GM06990 (cell line): ENCODE measurements around the gene RBPMS2.

Experiments used
- DNase-seq: peaks from one replicate; pipeline ENCODE4 v3.0.0-alpha.2; 2011; ENCODE audit not compliant: insufficient read length; ENCODE audit errors: extremely low read depth
- H3K27me3 ChIP-seq: replicated peaks from 2 replicates; pipeline ENCODE4 v1.6.0; 2011; ENCODE audit warnings: low read length; ENCODE audit not compliant: control insufficient read depth, insufficient read depth
- H3K36me3 ChIP-seq: 2 replicates; pipeline ENCODE4 v1.5.1; 2011; ENCODE audit warnings: low read length; ENCODE audit not compliant: control insufficient read depth, insufficient read depth
- H3K4me3 ChIP-seq: replicated peaks from 2 replicates; pipeline ENCODE4 v1.5.1; 2011; ENCODE audit warnings: low read depth, mild to moderate bottlenecking, control low read depth, low read length
- TF ChIP-seq, protein P1 (sequence below): IDR thresholded peaks from 2 replicates; pipeline ENCODE4 v1.5.1; 2011; ENCODE audit warnings: low read length, control low read depth, mild to moderate bottlenecking, inconsistent platforms; ENCODE audit not compliant: insufficient read depth, poor library complexity, severe bottlenecking

RBPMS2 gene

DNA sequence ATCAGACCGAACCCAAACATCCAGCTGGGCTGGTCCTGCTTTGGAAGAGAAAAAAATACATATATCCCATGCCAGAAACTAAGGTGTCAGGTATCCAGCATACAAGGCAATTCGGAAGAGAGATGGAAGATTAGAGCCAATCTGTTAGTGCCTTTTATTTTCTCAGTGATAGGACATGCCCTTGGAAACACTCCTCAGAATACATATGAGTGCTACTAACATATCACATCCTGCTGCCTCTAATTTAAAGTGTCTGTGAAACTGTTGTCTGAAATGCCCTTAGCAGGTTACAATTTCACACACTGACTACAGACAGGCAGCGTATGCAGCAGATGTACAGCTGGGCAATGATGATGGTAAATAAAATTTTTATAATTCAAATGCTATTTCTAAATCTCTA, 78.9 kb downstream of the RBPMS2 start:
- Histone ChIP-seq H3K4me3 (no peak overlapping the region), H3K36me3 (peaks cover 11% of the 10 kb centered on the region), H3K27me3 (no peaks in the 10 kb centered on the region)
- no peak for DNase-seq
- TF ChIP-seq, protein P1, sequence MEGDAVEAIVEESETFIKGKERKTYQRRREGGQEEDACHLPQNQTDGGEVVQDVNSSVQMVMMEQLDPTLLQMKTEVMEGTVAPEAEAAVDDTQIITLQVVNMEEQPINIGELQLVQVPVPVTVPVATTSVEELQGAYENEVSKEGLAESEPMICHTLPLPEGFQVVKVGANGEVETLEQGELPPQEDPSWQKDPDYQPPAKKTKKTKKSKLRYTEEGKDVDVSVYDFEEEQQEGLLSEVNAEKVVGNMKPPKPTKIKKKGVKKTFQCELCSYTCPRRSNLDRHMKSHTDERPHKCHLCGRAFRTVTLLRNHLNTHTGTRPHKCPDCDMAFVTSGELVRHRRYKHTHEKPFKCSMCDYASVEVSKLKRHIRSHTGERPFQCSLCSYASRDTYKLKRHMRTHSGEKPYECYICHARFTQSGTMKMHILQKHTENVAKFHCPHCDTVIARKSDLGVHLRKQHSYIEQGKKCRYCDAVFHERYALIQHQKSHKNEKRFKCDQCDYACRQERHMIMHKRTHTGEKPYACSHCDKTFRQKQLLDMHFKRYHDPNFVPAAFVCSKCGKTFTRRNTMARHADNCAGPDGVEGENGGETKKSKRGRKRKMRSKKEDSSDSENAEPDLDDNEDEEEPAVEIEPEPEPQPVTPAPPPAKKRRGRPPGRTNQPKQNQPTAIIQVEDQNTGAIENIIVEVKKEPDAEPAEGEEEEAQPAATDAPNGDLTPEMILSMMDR: no peak

DNA sequence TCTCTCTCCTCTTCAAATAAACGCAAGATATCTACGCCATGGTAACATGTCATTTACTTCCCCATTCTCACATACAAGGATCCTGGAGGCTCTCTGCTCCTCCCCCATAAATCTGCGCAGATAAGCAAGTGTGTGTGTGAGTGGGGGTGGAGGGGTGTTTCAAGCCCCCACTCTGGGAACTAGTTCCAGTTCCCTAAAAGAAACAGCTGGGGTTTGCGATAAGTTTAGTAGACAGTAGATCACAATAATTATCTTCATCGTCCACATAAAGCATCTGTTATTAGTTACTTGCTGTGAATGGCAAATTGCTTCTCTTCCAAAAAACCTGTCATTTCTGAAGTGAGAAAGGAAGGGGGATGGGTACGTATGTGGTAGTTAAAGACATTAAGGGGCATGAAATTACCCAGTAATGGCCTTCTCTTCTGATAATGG, 79.8 kb downstream of the RBPMS2 start:
- Histone ChIP-seq H3K27me3 (no peaks in the 10 kb centered on the region), H3K36me3 (peaks cover 15% of the 10 kb centered on the region), H3K4me3 (no peak overlapping the region)
- DNase-seq: no peak
- TF ChIP-seq, protein P1: no peak

DNA sequence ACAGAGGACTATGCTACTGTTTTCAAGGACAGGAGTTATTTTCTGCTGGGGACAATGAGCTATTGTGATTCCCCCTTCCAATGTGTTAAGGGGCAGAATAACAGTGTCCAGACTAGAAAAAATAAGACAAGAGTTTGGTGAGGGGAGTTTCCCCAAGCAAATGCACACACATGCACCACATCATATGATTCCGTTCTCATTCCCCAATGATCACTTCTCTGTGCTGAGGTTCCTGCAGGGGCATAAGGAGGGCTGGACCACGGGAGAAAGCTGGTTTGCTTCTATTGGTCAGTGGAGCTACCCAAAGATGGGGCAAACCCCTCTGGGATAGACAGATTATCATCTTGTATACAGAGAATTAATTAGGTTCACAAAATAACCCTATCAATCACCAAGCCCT, 80.6 kb downstream of the RBPMS2 start:
- DNase-seq: no peak
- H3K36me3 ChIP-seq: peaks cover 20% of the 10 kb centered on the region
- H3K4me3 ChIP-seq: no peak overlapping the region
- no peaks in the 10 kb centered on the region for H3K27me3 ChIP-seq
- TF ChIP-seq, protein P1: no peak

DNA sequence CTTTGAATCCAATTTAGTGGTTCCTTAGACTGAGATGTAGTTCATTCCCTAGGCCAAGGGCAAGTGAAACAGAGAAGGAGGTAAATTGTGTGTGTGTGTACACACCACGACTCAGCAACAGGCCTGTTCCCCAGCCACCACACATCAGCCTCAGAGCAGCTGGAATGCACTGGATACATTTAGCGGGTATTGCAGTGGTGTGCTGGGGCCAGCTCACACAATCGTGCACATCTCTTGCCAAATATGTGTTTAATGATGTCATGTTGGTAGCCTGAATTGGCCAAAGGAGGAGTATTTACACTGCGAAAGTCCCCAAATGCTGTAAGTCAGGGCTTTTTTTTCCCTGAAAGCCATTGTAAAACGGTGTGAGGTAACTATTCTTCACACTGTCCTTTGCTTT, 82.3 kb downstream of the RBPMS2 start:
- Histone ChIP-seq H3K4me3 (no peak overlapping the region), H3K27me3 (no peaks in the 10 kb centered on the region), H3K36me3 (peaks cover 29% of the 10 kb centered on the region)
- DNase-seq: no peak
- TF ChIP-seq, protein P1: no peak

DNA sequence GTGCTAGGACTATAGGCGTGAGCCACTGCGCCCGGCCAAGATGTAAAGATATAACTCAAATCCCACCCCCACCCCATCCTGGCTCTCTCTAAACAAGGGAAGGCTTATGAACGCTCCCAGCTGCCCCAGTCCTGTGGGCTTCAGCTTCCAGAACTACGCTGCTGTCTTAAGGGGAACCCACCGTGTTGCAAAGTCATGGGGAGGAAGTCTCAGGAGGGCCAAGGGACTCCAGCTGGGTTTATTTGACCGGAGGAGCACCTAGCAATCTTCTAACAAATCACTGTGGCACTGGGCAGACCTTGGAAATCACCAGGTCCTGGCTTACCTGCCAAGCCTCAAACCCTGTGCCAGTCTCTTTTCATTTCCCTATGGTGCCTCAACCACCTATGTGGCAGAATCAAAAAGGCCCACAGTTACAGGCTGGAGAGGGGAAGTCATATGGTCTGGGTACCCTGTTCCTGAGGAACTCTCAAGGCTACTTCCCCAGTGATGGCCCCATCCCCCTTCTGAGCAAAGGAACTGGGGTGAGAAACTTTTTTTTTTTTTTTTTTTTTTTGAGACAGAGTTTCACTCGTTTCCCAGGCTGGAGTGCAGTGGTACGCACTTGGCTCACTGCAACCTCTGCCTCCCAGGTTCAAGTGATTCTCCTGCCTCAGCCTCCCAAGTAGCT, 83.4 kb downstream of the RBPMS2 start:
- TF ChIP-seq, protein P1: no peak
- no peak overlapping the region for H3K4me3 ChIP-seq
- H3K36me3 ChIP-seq: peaks cover 37% of the 10 kb centered on the region
- no peak for DNase-seq
- H3K27me3 ChIP-seq: no peaks in the 10 kb centered on the region
